Neuronal stem cell (in vitro differentiated cells): Measurements from ENCODE around the gene CHST3.

Experiments used
- DNase-seq: peaks from one replicate; pipeline ENCODE4 v3.0.0-alpha.2; 2013; ENCODE audit warnings: low spot score
- H2AFZ ChIP-seq: one replicate; pipeline ENCODE4 v1.6.1; 2013; ENCODE audit warnings: mild to moderate bottlenecking, low read length, inconsistent platforms
- H2AK5ac ChIP-seq: 2 replicates; pipeline ENCODE4 v1.6.1; 2013; ENCODE audit warnings: low read depth, mild to moderate bottlenecking, inconsistent platforms, low read length, moderate library complexity, mixed read lengths
- H2BK120ac ChIP-seq: 2 replicates; pipeline ENCODE4 v1.6.1; 2013; ENCODE audit warnings: low read depth, mild to moderate bottlenecking, inconsistent platforms, low read length, moderate library complexity, mixed read lengths
- H2BK12ac ChIP-seq: one replicate; pipeline ENCODE4 v1.6.1; 2013; ENCODE audit warnings: low read length, inconsistent platforms
- H2BK15ac ChIP-seq: 2 replicates; pipeline ENCODE4 v1.6.1; 2013; ENCODE audit warnings: mild to moderate bottlenecking, low read length, inconsistent platforms, mixed read lengths
- H2BK5ac ChIP-seq: one replicate; pipeline ENCODE4 v1.6.1; 2013; ENCODE audit warnings: inconsistent platforms, mild to moderate bottlenecking, low read length, moderate library complexity
- H3K14ac ChIP-seq: one replicate; pipeline ENCODE4 v1.6.1; 2013; ENCODE audit warnings: low read length, inconsistent platforms
- H3K18ac ChIP-seq: 2 replicates; pipeline ENCODE4 v1.6.1; 2013; ENCODE audit warnings: low read length, inconsistent platforms
- H3K23ac ChIP-seq: 2 replicates; pipeline ENCODE4 v1.6.1; 2013; ENCODE audit warnings: low read depth, mild to moderate bottlenecking, mixed read lengths, low read length, inconsistent platforms; ENCODE audit not compliant: poor library complexity
- H3K27ac ChIP-seq: replicated peaks from 3 replicates; pipeline ENCODE4 v1.5.1; 2013; ENCODE audit warnings: low read length, inconsistent platforms
- H3K27me3 ChIP-seq, 3 experiments: 2 replicates each; pipeline ENCODE4 v1.6.1; 2013; ENCODE audit warnings: low read length in 3 of 3, mild to moderate bottlenecking in 2 of 3, inconsistent platforms in 1 of 3, low read depth in 1 of 3, mixed read lengths in 1 of 3, moderate library complexity in 1 of 3; ENCODE audit not compliant: control insufficient read depth in 3 of 3, insufficient read depth in 3 of 3
- H3K36me3 ChIP-seq, 2 donors: replicated peaks in 1 of 2; 2 replicates each; pipeline ENCODE4 v1.6.1; 2013; ENCODE audit warnings: low read length in 2 of 2; ENCODE audit not compliant: control insufficient read depth in 2 of 2, insufficient read depth in 2 of 2
- H3K4ac ChIP-seq: 2 replicates; pipeline ENCODE4 v1.6.1; 2013; ENCODE audit warnings: inconsistent platforms, mild to moderate bottlenecking, low read length, moderate library complexity
- H3K4me1 ChIP-seq, 2 donors: 1 replicate in 1 of 2; 2 replicates in 1 of 2; pipeline ENCODE4 v1.6.1; 2013; ENCODE audit warnings: low read length in 2 of 2, low read depth in 1 of 2; ENCODE audit not compliant: control insufficient read depth in 2 of 2, insufficient read depth in 1 of 2
- H3K4me2 ChIP-seq: one replicate; pipeline ENCODE4 v1.6.1; 2013; ENCODE audit warnings: mild to moderate bottlenecking, low read length, inconsistent platforms; ENCODE audit not compliant: insufficient read depth, poor library complexity, severe bottlenecking
- H3K4me3 ChIP-seq, 2 donors: 2 replicates each; pipeline ENCODE4 v1.5.1; 2013; ENCODE audit warnings: low read length in 2 of 2, mild to moderate bottlenecking in 2 of 2, inconsistent platforms in 1 of 2, moderate library complexity in 1 of 2
- H3K79me1 ChIP-seq: one replicate; pipeline ENCODE4 v1.6.1; 2013; ENCODE audit warnings: low read depth, mild to moderate bottlenecking, inconsistent platforms, low read length, moderate library complexity
- H3K9ac ChIP-seq: one replicate; pipeline ENCODE4 v1.6.1; 2013; ENCODE audit warnings: mild to moderate bottlenecking, low read depth, low read length, inconsistent platforms; ENCODE audit not compliant: poor library complexity
- H3K9me3 ChIP-seq, 2 donors: replicated peaks in 1 of 2; 2 replicates each; pipeline versions ENCODE3 to v1.6.1; 2013; ENCODE audit warnings: low read length in 2 of 2, mild to moderate bottlenecking in 2 of 2, inconsistent platforms in 1 of 2, low read depth in 1 of 2, mixed read lengths in 1 of 2, moderate library complexity in 1 of 2; ENCODE audit not compliant: control insufficient read depth in 2 of 2, insufficient read depth in 1 of 2
- H4K8ac ChIP-seq: one replicate; pipeline ENCODE4 v1.6.1; 2013; ENCODE audit warnings: low read depth, mild to moderate bottlenecking, inconsistent platforms, low read length, moderate library complexity
- H4K91ac ChIP-seq: one replicate; pipeline ENCODE4 v1.6.1; 2013; ENCODE audit warnings: low read length, low read depth, mild to moderate bottlenecking, inconsistent platforms; ENCODE audit not compliant: poor library complexity
- WGBS, 2 donors: extraction: QIAGEN DNeasy Blood & Tissue Kit; methylation state at CpG; one replicate each; pipeline ENCODE4 v1.1.7; 2013; ENCODE audit warnings: missing lambda C conversion rate in 2 of 2, mixed read lengths in 1 of 2; ENCODE audit not compliant: insufficient read length in 2 of 2, insufficient replicate concordance in 1 of 2; ENCODE audit errors: extremely low coverage in 2 of 2; 5-methylcytosine and 5-hydroxymethylcytosine counted together

The CHST3 gene

DNA sequence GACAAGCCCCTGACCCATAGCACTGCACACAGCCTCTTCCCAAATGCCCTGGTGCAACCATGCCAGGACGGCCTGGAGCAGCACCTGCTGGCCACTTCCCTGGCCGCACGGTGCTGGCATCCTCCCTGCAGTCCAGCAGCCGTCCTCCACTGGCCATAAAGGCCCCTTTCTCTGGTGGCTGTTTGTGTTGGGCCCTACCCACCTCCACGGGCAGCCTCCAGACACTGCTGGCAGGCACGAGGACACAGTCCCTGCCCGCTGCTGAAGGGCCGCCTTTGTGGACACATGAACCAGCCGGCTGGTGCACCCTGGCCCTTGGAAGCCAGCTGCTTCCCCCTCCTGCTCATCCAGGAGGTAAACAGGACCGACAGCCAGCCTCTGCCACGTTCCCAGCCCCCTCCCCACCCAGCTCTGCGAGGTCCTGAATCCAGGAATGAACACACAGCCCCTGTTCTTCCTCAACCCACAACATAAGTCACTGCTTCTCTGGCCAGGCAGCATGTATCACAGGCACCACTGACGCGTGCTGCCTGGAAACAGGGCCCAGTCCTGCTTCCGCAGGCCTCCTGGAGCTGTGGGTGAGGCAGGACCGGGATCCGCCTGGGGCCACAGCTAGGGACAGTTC is 80.3 kb downstream of the CHST3 start:
- Histone ChIP-seq H3K9me3 (peaks cover 0 to 2% of the 10 kb centered on the region in 2 donors), H4K8ac (no peak overlapping the region), H2BK5ac (peak overlapping the region; percentile 59), H3K4me2 (no peak overlapping the region), H2AFZ (peak overlapping the region; percentile 93), H3K27ac (no peak overlapping the region), H3K79me1 (no peaks in the 10 kb centered on the region), H2BK120ac (no peak overlapping the region), H3K9ac (peak overlapping the region; percentile 22), H3K4me1 (peaks cover 9% of the 10 kb centered on the region in 2 donors), H3K23ac (peak overlapping the region; percentile 11), H3K14ac (no peak overlapping the region), H3K18ac (peak overlapping the region; percentile 82), H2BK12ac (peak overlapping the region; percentile 53), H3K36me3 (no peaks in the 10 kb centered on the region), H3K27me3 (no peaks in the 10 kb centered on the region), H3K4me3 (no peak overlapping the region), H2AK5ac (no peak overlapping the region), H2BK15ac (no peak overlapping the region), H4K91ac (no peak overlapping the region), H3K4ac (no peak overlapping the region)
- no CpG with 5 or more reads among the region's 17 CpGs for WGBS, 2 donors
- no peak for DNase-seq

DNA sequence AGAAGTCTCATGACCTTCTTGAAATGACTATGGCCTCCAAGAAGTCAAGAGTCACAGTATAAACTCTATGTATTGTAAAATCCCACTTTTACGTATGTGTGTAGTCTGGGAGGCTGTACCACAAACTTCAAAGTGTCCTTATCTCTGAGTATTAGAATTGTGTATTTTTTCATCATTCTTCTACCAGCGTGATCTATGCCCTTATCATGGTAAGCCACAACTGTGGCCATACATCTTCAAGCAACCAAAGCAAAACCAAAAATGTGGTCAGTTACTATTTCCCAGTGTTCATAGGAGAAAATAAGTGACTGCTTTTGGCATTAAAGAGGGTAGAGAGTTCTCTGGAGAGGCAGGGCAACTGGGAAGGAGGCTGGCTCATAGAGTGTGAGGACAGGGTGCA is 81.4 kb downstream of the CHST3 start:
- no peak overlapping the region for H3K4ac ChIP-seq
- peaks cover 6 to 9% of the 10 kb centered on the region in 2 donors for H3K4me1 ChIP-seq
- DNase-seq = no peak
- no peak overlapping the region for H2AFZ ChIP-seq
- no peak overlapping the region for H2BK12ac ChIP-seq
- H3K18ac ChIP-seq = no peak overlapping the region
- H3K79me1 ChIP-seq = no peaks in the 10 kb centered on the region
- H2BK120ac ChIP-seq = no peak overlapping the region
- H3K27ac ChIP-seq = no peak overlapping the region
- no peak overlapping the region for H2BK5ac ChIP-seq
- no CpG with 5 or more reads among the region's 2 CpGs for WGBS, 2 donors
- no peak overlapping the region for H4K91ac ChIP-seq
- H3K14ac ChIP-seq = no peak overlapping the region
- no peak overlapping the region for H3K23ac ChIP-seq
- H3K9me3 ChIP-seq = peaks cover 0 to 7% of the 10 kb centered on the region in 2 donors
- H3K36me3 ChIP-seq = no peaks in the 10 kb centered on the region
- no peak overlapping the region for H3K9ac ChIP-seq
- H2AK5ac ChIP-seq = no peak overlapping the region
- no peak overlapping the region for H2BK15ac ChIP-seq
- no peaks in the 10 kb centered on the region for H3K27me3 ChIP-seq
- H3K4me3 ChIP-seq = no peak overlapping the region
- no peak overlapping the region for H3K4me2 ChIP-seq
- H4K8ac ChIP-seq = no peak overlapping the region

DNA sequence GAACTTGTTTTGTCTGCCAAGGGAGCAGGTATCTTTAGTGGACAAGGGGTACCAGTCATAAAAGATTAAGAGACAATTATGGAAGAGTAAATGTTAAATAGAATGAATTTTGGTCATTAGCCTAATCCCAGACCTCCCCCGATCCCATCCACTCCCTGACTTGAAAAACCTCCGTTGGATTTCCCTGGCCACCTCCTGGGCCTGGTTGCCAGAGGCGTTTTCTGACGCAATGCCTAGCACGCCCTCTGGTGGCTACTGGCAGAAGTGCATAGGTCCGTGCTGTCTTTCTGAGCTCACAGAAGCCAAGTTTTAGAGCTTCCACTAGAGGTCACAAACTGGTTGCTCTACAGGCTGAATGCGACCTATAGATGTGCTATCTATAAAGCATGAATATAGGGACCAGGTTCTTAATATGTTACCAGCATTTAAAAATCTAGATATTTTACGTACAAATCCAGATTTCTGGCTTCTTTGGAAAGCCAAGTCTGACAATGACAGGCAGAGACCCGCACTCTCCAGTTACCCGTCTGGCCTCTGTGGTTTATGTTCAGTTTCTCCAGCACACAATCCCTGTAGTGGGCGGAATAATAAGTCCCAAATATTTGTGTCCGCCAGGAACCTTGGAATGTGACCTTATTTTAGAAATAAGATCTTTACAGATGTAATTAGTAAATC is 84.4 kb downstream of the CHST3 start:
- Histone ChIP-seq H3K14ac (no peak overlapping the region), H2AK5ac (no peak overlapping the region), H2BK5ac (no peak overlapping the region), H3K4me1 (peaks cover 2 to 6% of the 10 kb centered on the region in 2 donors), H3K23ac (no peak overlapping the region), H3K4me3 (no peak overlapping the region), H3K79me1 (no peaks in the 10 kb centered on the region), H3K9ac (no peak overlapping the region), H3K4ac (no peak overlapping the region), H3K27ac (no peak overlapping the region), H2BK15ac (no peak overlapping the region), H2BK12ac (no peak overlapping the region), H4K91ac (no peak overlapping the region), H3K27me3 (no peaks in the 10 kb centered on the region), H3K9me3 (peaks cover 0 to 7% of the 10 kb centered on the region in 2 donors), H3K36me3 (no peaks in the 10 kb centered on the region), H3K18ac (no peak overlapping the region), H2BK120ac (no peak overlapping the region), H3K4me2 (no peak overlapping the region), H2AFZ (no peak overlapping the region), H4K8ac (no peak overlapping the region)
- no CpG with 5 or more reads among the region's 12 CpGs for WGBS, 2 donors
- peak; percentile 92 for DNase-seq

DNA sequence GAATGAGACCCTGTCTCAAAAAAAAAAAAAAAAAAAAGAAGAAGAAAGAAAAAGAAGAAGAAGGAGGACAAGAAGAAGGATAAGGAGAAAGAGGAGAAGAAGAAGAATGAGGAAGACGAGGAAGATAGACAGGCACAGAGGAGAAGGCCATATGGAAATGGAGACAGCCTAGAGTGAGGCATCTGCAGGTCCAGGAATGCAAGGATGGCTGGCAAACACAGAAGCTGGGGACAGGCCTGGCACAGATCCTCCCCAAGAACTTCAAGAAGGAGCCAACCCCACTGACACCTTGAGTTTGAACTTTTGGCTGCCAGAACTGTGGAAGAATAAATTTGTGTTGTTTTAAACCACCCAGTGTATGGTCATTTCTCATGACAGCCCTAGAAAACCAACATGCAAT is 85.3 kb downstream of the CHST3 start:
- H2BK12ac ChIP-seq = no peak overlapping the region
- no peaks in the 10 kb centered on the region for H3K36me3 ChIP-seq
- H3K4me2 ChIP-seq = no peak overlapping the region
- no CpG with 5 or more reads among the region's 1 CpG for WGBS, 2 donors
- H3K9me3 ChIP-seq = peaks cover 0 to 7% of the 10 kb centered on the region in 2 donors
- H3K23ac ChIP-seq = no peak overlapping the region
- no peak overlapping the region for H3K4ac ChIP-seq
- H3K4me1 ChIP-seq = peaks cover 2 to 3% of the 10 kb centered on the region in 2 donors
- H2AK5ac ChIP-seq = no peak overlapping the region
- H2BK120ac ChIP-seq = no peak overlapping the region
- no peak overlapping the region for H3K9ac ChIP-seq
- no peak overlapping the region for H3K27ac ChIP-seq
- H2BK5ac ChIP-seq = no peak overlapping the region
- H4K8ac ChIP-seq = no peak overlapping the region
- H3K27me3 ChIP-seq = no peaks in the 10 kb centered on the region
- H4K91ac ChIP-seq = no peak overlapping the region
- DNase-seq = no peak
- H3K14ac ChIP-seq = no peak overlapping the region
- no peak overlapping the region for H3K18ac ChIP-seq
- H2BK15ac ChIP-seq = no peak overlapping the region
- no peak overlapping the region for H2AFZ ChIP-seq
- no peaks in the 10 kb centered on the region for H3K79me1 ChIP-seq
- H3K4me3 ChIP-seq = no peak overlapping the region
